IMR-90 (cell line): ENCODE results near the gene NCKAP5. TPM values are rescaled to one million over a fixed set of nuclear protein-coding genes. Genes with fewer than 3 reads are reported as not detected.

Source experiments
- ATAC-seq: fragments of 200-7000 bp; cut with Tn5 transposase; 2 replicates; pipeline ENCODE4 v1.9.1; 2020; ENCODE audit warnings: low read depth, mild to moderate bottlenecking, moderate library complexity
- BruUV-seq: library from RNA; stranded (reverse); fragments of 400-500 nt; replicated peaks from 2 replicates; lab custom pipeline; 2021; lab: Mats Ljungman, UMichigan
- CTCF ChIA-PET: fragments of 300-600 bp; formaldehyde crosslinking; extraction: SDS; loops from one replicate; lab custom pipeline; 2021; ENCODE audit warnings: antibody characterized with exemption; lab: Yijun Ruan, JAX
- POLR2A ChIA-PET: fragments of 300-600 bp; sonication (Branson Sonifier 250); formaldehyde crosslinking; loops from one replicate; lab custom pipeline; 2022; ENCODE audit warnings: antibody characterized with exemption; ENCODE audit not compliant: unreplicated experiment; lab: Charles Lee
- DNase-seq: peaks from one replicate; pipeline ENCODE4 v3.0.0; 2013
- H2AFZ ChIP-seq: replicated peaks from 2 replicates; pipeline ENCODE3; 2013; ENCODE audit warnings: low read length, mild to moderate bottlenecking; ENCODE audit not compliant: poor library complexity
- H2AK5ac ChIP-seq: 2 replicates; pipeline ENCODE4 v1.6.1; 2013; ENCODE audit warnings: low read depth, low read length, inconsistent platforms
- H2AK9ac ChIP-seq: replicated peaks from 2 replicates; pipeline ENCODE3; 2013; ENCODE audit warnings: mild to moderate bottlenecking, low read depth, low read length, moderate library complexity; ENCODE audit not compliant: poor library complexity
- H2BK120ac ChIP-seq: 2 replicates; pipeline ENCODE4 v1.6.1; 2013; ENCODE audit warnings: low read depth, low read length, inconsistent platforms
- H2BK15ac ChIP-seq: 3 replicates; pipeline ENCODE4 v1.6.1; 2013; ENCODE audit warnings: low read depth, low read length, inconsistent platforms
- H2BK20ac ChIP-seq: 2 replicates; pipeline ENCODE4 v1.6.1; 2013; ENCODE audit warnings: low read depth, mild to moderate bottlenecking, inconsistent platforms, low read length, moderate library complexity
- H2BK5ac ChIP-seq: 2 replicates; pipeline ENCODE4 v1.6.1; 2013; ENCODE audit warnings: mild to moderate bottlenecking, low read depth, low read length, inconsistent platforms; ENCODE audit not compliant: poor library complexity, severe bottlenecking
- H3K14ac ChIP-seq: replicated peaks from 2 replicates; pipeline ENCODE4 v1.6.1; 2013; ENCODE audit warnings: low read depth, low read length, inconsistent platforms
- H3K18ac ChIP-seq: 2 replicates; pipeline ENCODE4 v1.6.1; 2013; ENCODE audit warnings: low read depth, low read length, control low read depth
- H3K23ac ChIP-seq: 2 replicates; pipeline ENCODE4 v1.6.1; 2013; ENCODE audit warnings: low read depth, low read length, inconsistent platforms
- H3K27ac ChIP-seq: 2 replicates; pipeline ENCODE4 v1.5.1; 2013; ENCODE audit warnings: mild to moderate bottlenecking, control low read depth, low read length; ENCODE audit not compliant: insufficient read depth
- H3K27me3 ChIP-seq: 2 replicates; pipeline ENCODE4 v1.6.1; 2013; ENCODE audit warnings: low read length; ENCODE audit not compliant: control insufficient read depth, insufficient read depth
- H3K36me3 ChIP-seq: 2 replicates; pipeline ENCODE4 v1.6.1; 2013; ENCODE audit warnings: low read length, mixed read lengths; ENCODE audit not compliant: control insufficient read depth, insufficient read depth
- H3K4ac ChIP-seq: 2 replicates; pipeline ENCODE4 v1.6.1; 2013; ENCODE audit warnings: low read depth, low read length, inconsistent platforms
- H3K4me1 ChIP-seq: 2 replicates; pipeline ENCODE4 v1.6.1; 2013; ENCODE audit warnings: low read length, mixed read lengths; ENCODE audit not compliant: control insufficient read depth, insufficient read depth
- H3K4me2 ChIP-seq: 2 replicates; pipeline ENCODE4 v1.6.1; 2013; ENCODE audit warnings: low read depth, mild to moderate bottlenecking, control low read depth, low read length, moderate library complexity
- H3K4me3 ChIP-seq: 2 replicates; pipeline ENCODE4 v1.5.1; 2013; ENCODE audit warnings: low read depth, mild to moderate bottlenecking, control low read depth, low read length, moderate library complexity; ENCODE audit not compliant: insufficient read depth
- H3K56ac ChIP-seq: 2 replicates; pipeline ENCODE4 v1.6.1; 2013; ENCODE audit warnings: low read length, inconsistent platforms; ENCODE audit not compliant: insufficient read depth; ENCODE audit errors: extremely low read depth
- H3K79me1 ChIP-seq, 2 experiments: 2 replicates each; pipeline ENCODE4 v1.6.1; 2013; ENCODE audit warnings: low read length in 2 of 2, inconsistent platforms in 1 of 2, low read depth in 1 of 2
- H3K9ac ChIP-seq: 2 replicates; pipeline ENCODE4 v1.6.1; 2013; ENCODE audit warnings: low read depth, low read length, control low read depth
- H3K9me1 ChIP-seq: 2 replicates; pipeline ENCODE4 v1.6.1; 2013; ENCODE audit warnings: low read length, inconsistent platforms; ENCODE audit not compliant: insufficient read depth
- H3K9me3 ChIP-seq: 2 replicates; pipeline ENCODE4 v1.6.1; 2013; ENCODE audit warnings: low read length; ENCODE audit not compliant: control insufficient read depth, insufficient read depth
- H4K20me1 ChIP-seq: 2 replicates; pipeline ENCODE4 v1.6.1; 2013; ENCODE audit warnings: low read length, inconsistent platforms; ENCODE audit not compliant: insufficient read depth
- H4K5ac ChIP-seq: 2 replicates; pipeline ENCODE4 v1.6.1; 2013; ENCODE audit warnings: mild to moderate bottlenecking, low read depth, low read length, control low read depth
- H4K8ac ChIP-seq, 2 experiments: 2 replicates each; pipeline ENCODE4 v1.6.1; 2013; ENCODE audit warnings: low read depth in 2 of 2, low read length in 2 of 2, control low read depth in 1 of 2, inconsistent platforms in 1 of 2
- H4K91ac ChIP-seq: 2 replicates; pipeline ENCODE4 v1.6.1; 2013; ENCODE audit warnings: low read depth, low read length, inconsistent platforms; ENCODE audit not compliant: insufficient read depth
- BHLHE40 ChIP-seq: fragments of 150-350 bp; IDR thresholded peaks from 2 replicates; pipeline ENCODE4 v1.6.1; 2016; ENCODE audit warnings: mild to moderate bottlenecking, low read depth, low read length
- CHD1 ChIP-seq: IDR thresholded peaks from 2 replicates; pipeline ENCODE4 v1.6.1; 2012; ENCODE audit warnings: low read depth, low read length, improper control_type of control experiment
- FOS ChIP-seq: fragments of 150-350 bp; IDR thresholded peaks from 2 replicates; pipeline ENCODE4 v1.6.1; 2016; ENCODE audit warnings: low read depth, low read length
- MAFK ChIP-seq: IDR thresholded peaks from 2 replicates; pipeline ENCODE4 v1.6.1; 2012; ENCODE audit warnings: low read depth, low read length, improper control_type of control experiment
- MXI1 ChIP-seq: IDR thresholded peaks from 2 replicates; pipeline ENCODE4 v1.6.1; 2012; ENCODE audit warnings: low read depth, mild to moderate bottlenecking, low read length, moderate library complexity, borderline replicate concordance
- NFE2L2 ChIP-seq: fragments of 150-350 bp; IDR thresholded peaks from 2 replicates; pipeline ENCODE4 v1.6.1; 2016; ENCODE audit warnings: low read depth, mild to moderate bottlenecking, low read length
- POLR2A ChIP-seq: IDR thresholded peaks from 2 replicates; pipeline ENCODE4 v1.6.1; 2012; ENCODE audit warnings: mild to moderate bottlenecking, low read depth, low read length
- RAD21 ChIP-seq: IDR thresholded peaks from 2 replicates; pipeline ENCODE4 v1.6.1; 2012; ENCODE audit warnings: low read length, improper control_type of control experiment
- RCOR1 ChIP-seq: IDR thresholded peaks from 2 replicates; pipeline ENCODE4 v1.6.1; 2012; ENCODE audit warnings: mild to moderate bottlenecking, low read length, improper control_type of control experiment; ENCODE audit not compliant: insufficient replicate concordance
- RFX5 ChIP-seq: IDR thresholded peaks from 2 replicates; pipeline ENCODE4 v1.8.0; 2012; ENCODE audit warnings: low read depth, mild to moderate bottlenecking, low read length, moderate library complexity
- SMC3 ChIP-seq: fragments of 150-350 bp; IDR thresholded peaks from 2 replicates; pipeline ENCODE4 v1.6.1; 2016; ENCODE audit warnings: low read depth, mild to moderate bottlenecking, antibody characterized with exemption, low read length, moderate library complexity
- WGBS, 2 experiments: methylation state at CpG; one replicate each; pipeline versions ENCODE4 v1.1.5 to v1.1.7; 2013; ENCODE audit warnings: missing lambda C conversion rate in 2 of 2; ENCODE audit not compliant: insufficient read length in 1 of 2; ENCODE audit errors: extremely low coverage in 2 of 2; 5-methylcytosine and 5-hydroxymethylcytosine counted together
- dilution Hi-C: fragments of 300-500 bp; cut with HindIII; formaldehyde crosslinking; loops from one replicate; pipeline ENCODE4 v1.14.3; 2018; ENCODE audit warnings: low sequenced_read_pairs; ENCODE audit not compliant: unreplicated experiment
- in situ Hi-C: fragments of 300-500 bp; cut with MboI; formaldehyde crosslinking; loops from 3 replicates; pipeline ENCODE4 v1.14.3; 2019; ENCODE audit warnings: low sequenced_read_pairs, inconsistent platforms, mixed read lengths
- intact Hi-C: fragments of 100-400 bp; cut with micrococcal nuclease; formaldehyde crosslinking; loops from 2 replicates; pipeline ENCODE4 v1.10.0; 2022
- polyA plus RNA-seq, 3 experiments: library from polyadenylated mRNA; depleted of rRNA; stranded (reverse); fragments of >200 nt; gene quantifications; 2 replicates each; pipeline ENCODE4 v1.2.3, GENCODE V29; 2012; ENCODE audit warnings: low replicate concordance in 1 of 3
- total RNA-seq: library from RNA; depleted of rRNA; stranded (reverse); fragments of >200 nt; gene quantifications from 2 replicates; pipeline ENCODE4 v1.2.3, GENCODE V29; 2012
- TF ChIP-seq, protein P1 (sequence below): fragments of 150-350 bp; IDR thresholded peaks from 2 replicates; pipeline ENCODE4 v1.6.1; 2017; ENCODE audit warnings: mild to moderate bottlenecking, antibody characterized with exemption, low read length, low read depth
- TF ChIP-seq, protein P2 (sequence below): conservative IDR thresholded peaks from 2 replicates; pipeline ENCODE4 v1.5.1; 2012; ENCODE audit warnings: mild to moderate bottlenecking, low read depth, low read length, improper control_type of control experiment
- TF ChIP-seq, protein P3 (sequence below): fragments of 150-350 bp; IDR thresholded peaks from 2 replicates; pipeline ENCODE4 v1.6.1; 2016; ENCODE audit warnings: low read depth, mild to moderate bottlenecking, low read length, moderate library complexity, borderline replicate concordance

NCKAP5 gene
- total and polyA plus RNA-seq, 2 of the 4 experiments (the other 2 are of a cell fraction) = 2.7 to 3.9 TPM

DNA sequence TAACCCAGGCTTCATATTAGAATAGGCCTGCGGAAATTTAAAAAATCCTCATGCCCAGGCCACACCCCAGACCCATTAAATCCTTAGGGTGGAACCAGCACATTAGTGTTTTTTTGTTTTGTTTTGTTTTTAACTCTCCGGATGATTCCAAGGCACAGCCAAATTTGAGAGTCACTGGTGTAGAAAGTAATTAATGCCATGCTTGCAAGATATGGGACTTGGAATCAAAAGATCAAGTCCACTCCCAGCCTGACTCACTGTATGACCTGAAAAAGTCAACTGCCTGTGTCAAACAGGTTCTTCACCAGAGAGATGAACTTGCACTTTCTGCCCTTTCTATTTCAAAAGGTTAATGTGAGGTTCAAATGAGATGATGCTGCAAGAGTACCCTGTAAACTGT, 588.0 kb downstream of the NCKAP5 start:
- Histone ChIP-seq H3K27ac (no peak overlapping the region), H3K4me2 (no peak overlapping the region), H3K9me3 (no peaks in the 10 kb centered on the region), H2AK5ac (no peak overlapping the region), H2BK120ac (no peak overlapping the region), H3K27me3 (no peaks in the 10 kb centered on the region), H3K4me1 (peaks cover 4% of the 10 kb centered on the region), H3K4ac (no peak overlapping the region), H3K4me3 (no peak overlapping the region), H3K79me1 (peaks cover 8 to 48% of the 10 kb centered on the region in 2 experiments; a peak in 2 of 4 replicates), H4K20me1 (peaks cover 9% of the 10 kb centered on the region; the same call in 1 of the 2 replicates), H2AFZ (no peak overlapping the region), H2AK9ac (no peak overlapping the region), H2BK20ac (no peak overlapping the region), H3K23ac (no peak overlapping the region), H3K9ac (no peak overlapping the region), H3K36me3 (no peaks in the 10 kb centered on the region), H3K14ac (no peak overlapping the region), H4K91ac (no peak overlapping the region), H4K5ac (no peak overlapping the region), H3K18ac (no peak overlapping the region), H4K8ac (no peak overlapping the region), H3K9me1 (peaks cover 13% of the 10 kb centered on the region), H2BK15ac (no peak overlapping the region), H2BK5ac (no peak overlapping the region), H3K56ac (no peak overlapping the region)
- DNase-seq = no peak
- no peak for TF ChIP-seq POLR2A
- TF ChIP-seq MAFK = no peak
- no peak for TF ChIP-seq MXI1
- TF ChIP-seq, protein P1, sequence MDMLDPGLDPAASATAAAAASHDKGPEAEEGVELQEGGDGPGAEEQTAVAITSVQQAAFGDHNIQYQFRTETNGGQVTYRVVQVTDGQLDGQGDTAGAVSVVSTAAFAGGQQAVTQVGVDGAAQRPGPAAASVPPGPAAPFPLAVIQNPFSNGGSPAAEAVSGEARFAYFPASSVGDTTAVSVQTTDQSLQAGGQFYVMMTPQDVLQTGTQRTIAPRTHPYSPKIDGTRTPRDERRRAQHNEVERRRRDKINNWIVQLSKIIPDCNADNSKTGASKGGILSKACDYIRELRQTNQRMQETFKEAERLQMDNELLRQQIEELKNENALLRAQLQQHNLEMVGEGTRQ = no peak
- TF ChIP-seq NFE2L2 = no peak
- TF ChIP-seq RAD21 = no peak
- TF ChIP-seq RFX5 = no peak
- TF ChIP-seq BHLHE40 = no peak
- TF ChIP-seq RCOR1 = no peak
- TF ChIP-seq FOS = no peak
- TF ChIP-seq, protein P2, sequence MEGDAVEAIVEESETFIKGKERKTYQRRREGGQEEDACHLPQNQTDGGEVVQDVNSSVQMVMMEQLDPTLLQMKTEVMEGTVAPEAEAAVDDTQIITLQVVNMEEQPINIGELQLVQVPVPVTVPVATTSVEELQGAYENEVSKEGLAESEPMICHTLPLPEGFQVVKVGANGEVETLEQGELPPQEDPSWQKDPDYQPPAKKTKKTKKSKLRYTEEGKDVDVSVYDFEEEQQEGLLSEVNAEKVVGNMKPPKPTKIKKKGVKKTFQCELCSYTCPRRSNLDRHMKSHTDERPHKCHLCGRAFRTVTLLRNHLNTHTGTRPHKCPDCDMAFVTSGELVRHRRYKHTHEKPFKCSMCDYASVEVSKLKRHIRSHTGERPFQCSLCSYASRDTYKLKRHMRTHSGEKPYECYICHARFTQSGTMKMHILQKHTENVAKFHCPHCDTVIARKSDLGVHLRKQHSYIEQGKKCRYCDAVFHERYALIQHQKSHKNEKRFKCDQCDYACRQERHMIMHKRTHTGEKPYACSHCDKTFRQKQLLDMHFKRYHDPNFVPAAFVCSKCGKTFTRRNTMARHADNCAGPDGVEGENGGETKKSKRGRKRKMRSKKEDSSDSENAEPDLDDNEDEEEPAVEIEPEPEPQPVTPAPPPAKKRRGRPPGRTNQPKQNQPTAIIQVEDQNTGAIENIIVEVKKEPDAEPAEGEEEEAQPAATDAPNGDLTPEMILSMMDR = no peak
- TF ChIP-seq, protein P3, sequence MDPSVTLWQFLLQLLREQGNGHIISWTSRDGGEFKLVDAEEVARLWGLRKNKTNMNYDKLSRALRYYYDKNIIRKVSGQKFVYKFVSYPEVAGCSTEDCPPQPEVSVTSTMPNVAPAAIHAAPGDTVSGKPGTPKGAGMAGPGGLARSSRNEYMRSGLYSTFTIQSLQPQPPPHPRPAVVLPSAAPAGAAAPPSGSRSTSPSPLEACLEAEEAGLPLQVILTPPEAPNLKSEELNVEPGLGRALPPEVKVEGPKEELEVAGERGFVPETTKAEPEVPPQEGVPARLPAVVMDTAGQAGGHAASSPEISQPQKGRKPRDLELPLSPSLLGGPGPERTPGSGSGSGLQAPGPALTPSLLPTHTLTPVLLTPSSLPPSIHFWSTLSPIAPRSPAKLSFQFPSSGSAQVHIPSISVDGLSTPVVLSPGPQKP = no peak
- no peak for TF ChIP-seq CHD1
- TF ChIP-seq SMC3 = no peak
- ChIA-PET POLR2A (no interaction called here), CTCF (no interaction called here)
- BruUV-seq = no TSS peak
- no CpG with 5 or more reads among the region's 2 CpGs for WGBS, 2 experiments
- in situ Hi-C loops = no loop called here
- dilution Hi-C loops = no loop called here
- intact Hi-C loops = no loop called here
- no peak for ATAC-seq
